HG03565 (cell line): ENCODE results near the gene GABARAP.

Source experiments
- ATAC-seq: cut with Tn5 transposase; IDR thresholded peaks from one replicate; pipeline ENCODE4 v1.9.1; 2021; ENCODE audit warnings: mild to moderate bottlenecking, moderate library complexity; ENCODE audit not compliant: unreplicated experiment

The GABARAP gene

DNA sequence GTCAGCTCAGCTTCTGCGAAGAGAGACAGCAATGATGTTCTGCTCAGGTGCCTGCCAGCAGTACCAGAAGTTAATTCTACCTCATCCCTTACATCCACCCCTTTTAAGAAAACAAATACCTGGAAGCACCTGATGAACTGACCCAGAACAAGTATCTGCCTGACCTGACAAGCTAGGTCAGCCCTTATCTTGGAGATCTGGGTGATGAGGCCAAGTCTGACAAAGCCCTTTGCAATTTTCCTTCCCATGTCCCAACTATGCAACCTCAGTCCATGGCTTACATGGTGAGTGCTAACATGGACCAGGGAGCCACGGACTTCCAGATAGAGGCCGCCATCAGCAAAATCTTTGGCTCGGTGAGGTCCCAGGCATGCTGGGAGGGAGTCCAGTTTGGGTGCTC lies 18.9 kb downstream of the GABARAP start:
- ATAC-seq, result no peak

DNA sequence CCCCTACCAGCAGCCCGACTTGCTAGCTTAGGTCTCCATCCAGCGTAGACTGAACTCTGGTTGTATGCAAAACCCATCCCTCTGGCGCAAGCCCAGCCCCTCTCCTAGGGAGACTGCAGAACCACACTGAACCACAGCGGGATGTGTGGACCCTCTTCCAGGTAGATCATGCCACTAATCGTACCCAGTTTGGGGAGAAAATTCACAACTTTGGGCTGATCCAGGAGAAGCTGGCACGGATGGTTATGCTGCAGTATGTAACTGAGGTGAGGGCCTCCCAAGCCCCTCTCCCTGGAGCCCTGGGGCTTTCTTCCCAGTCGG lies 19.3 kb downstream of the GABARAP start:
- no peak for ATAC-seq

DNA sequence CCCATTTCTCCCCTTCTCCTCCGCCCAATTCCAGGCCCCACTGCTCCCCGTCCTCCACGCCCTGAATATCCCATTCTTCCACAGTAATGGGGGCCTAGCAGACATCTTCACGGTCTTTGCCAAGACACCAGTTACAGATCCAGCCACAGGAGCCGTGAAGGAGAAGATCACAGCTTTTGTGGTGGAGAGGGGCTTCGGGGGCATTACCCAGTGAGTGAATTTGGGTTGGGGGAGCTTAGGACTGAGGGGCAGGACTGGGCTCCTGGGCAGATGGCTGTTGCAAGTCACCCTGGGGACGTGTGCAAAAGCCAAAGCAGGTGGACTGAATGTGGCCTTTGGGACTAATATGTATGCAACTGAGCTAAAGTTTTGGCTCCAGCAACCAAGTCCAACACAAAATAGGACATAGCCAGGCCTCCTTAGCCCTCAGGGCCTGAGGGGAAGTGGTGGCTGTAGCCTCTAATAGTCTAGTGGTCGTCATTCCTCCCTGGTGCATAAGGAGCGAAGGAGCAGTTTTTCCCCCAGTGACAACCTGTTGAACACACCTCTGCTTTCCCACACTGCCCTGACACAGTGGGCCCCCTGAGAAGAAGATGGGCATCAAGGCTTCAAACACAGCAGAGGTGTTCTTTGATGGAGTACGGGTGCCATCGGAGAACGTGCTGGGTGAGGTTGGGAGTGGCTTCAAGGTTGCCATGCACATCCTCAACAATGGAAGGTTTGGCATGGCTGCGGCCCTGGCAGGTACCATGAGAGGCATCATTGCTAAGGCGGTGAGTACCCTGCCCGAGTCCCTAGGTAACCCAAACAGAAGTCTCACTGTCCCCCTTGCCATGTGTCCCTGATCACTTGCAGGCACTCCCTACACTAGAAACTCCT lies 19.9 kb downstream of the GABARAP start:
- no peak for ATAC-seq

DNA sequence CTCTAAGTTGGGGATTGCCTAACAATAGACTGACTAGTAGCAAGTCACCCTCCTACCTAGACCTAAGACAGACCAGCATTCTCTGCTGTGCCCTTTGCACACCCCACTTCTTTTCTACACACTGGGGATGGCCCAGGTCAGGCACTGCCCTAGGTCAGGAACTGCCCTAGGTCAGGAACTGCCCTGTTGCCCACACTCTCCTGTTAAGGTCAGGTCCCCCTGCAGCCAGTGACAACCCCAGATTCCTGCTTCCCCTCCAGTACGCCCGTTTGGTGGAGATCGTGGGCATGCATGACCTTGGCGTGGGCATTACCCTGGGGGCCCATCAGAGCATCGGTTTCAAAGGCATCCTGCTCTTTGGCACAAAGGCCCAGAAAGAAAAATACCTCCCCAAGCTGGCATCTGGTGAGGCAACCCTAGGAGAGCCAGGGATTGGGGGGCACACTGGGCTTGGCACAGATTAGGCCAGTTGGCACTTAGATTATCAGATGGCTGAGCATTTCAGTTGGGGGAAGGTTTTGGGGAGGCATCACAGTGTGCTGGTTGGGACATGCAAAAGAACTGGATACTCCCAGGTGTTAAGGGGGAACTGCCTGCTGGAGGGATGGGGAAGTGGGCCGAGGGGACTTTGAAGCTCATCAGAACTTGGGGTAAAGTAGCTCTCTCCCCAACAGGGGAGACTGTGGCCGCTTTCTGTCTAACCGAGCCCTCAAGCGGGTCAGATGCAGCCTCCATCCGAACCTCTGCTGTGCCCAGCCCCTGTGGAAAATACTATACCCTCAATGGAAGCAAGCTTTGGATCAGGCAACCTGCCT lies 20.8 kb downstream of the GABARAP start:
- ATAC-seq, result no peak

DNA sequence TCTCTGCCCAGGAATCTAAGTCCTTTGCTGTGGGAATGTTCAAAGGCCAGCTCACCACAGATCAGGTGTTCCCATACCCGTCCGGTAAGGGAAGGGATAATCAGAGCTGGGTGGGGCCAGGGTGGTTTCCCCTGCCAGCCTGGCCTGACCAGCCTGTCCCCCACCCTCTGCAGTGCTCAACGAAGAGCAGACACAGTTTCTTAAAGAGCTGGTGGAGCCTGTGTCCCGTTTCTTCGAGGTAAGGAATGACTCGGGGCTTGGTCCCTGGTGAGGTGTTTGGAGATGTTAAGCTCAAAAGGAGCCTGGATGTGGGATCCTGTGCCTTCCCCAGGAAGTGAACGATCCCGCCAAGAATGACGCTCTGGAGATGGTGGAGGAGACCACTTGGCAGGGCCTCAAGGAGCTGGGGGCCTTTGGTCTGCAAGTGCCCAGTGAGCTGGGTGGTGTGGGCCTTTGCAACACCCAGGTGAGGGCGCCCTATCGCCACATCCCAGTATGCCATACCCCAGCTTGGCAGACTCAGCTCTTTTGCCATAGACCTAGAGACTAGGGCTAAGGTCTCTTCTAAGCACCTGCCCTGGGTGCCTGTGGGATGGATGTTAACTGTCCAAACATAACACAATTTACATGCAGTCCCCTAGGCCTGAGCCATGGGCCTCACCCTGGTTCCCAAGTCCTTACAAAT lies 21.5 kb downstream of the GABARAP start:
- ATAC-seq, result no peak

DNA sequence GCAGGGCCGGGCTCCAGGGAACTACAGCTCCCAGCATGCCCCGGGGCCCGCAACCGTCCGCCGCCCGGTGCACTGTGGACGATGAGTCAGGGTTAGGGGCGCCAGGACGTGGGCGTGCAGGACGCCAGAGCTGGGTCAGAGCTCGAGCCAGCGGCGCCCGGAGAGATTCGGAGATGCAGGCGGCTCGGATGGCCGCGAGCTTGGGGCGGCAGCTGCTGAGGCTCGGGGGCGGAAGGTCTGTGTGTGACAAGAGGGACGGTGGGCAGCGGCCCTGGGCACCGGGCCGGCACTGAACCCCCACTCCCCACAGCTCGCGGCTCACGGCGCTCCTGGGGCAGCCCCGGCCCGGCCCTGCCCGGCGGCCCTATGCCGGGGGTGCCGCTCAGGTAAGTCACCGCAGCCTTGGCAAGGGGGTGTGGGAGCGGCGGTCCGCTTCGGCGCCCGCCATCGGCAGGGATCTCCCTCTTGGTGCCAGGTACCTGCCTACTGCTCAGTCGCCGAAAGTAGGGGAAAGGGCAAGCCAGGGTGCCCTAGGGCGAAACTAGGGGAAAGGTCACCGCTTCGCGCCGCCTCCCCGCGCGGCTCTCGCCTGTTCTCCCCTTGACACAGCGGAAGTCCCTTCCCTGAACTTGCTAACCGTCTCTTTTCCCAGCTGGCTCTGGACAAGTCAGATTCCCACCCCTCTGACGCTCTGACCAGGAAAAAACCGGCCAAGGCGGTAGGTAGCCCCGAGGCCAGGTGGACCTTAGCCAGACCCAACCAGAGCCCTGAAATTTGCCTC lies 22.2 kb downstream of the GABARAP start, which contains the start of the genes ACADVL and DLG4:
TSS of gene ACADVL (plus strand) at position 127 of the 781 bp plus-strand sequence. CDS start at position 174, 47 bp downstream.
TSS of gene DLG4 (minus strand) at position 25 of the 781 bp plus-strand sequence.
- peak; percentile 40 for ATAC-seq

DNA sequence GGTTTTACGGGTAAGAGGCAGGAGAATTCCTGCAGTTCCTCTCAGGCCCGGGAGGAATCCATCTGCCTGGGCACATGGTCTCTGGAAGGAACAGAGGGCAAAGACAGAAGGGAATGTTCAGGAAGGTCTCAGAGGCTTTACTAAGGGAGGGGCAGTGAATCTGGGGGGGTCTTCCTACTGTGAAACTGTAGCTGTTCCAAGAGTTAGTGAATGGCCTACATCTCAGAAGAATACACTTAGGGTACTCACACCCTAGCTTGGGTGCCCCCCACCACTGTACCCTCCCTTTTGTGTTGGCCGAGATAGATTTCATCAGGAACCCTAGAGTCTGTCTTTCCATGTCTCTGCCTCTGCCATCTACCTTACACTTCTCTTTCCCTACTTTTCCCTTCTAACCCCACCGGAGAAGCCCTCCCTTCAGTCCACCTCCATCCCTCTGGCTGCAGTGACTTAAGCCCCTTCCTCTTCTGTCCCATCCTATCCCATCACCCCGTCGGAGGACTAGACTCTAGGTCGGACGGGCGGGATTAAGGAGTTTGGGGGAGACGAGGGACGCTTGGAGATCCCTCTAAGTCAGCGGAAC lies 22.9 kb downstream of the GABARAP start:
- ATAC-seq, result no peak

DNA sequence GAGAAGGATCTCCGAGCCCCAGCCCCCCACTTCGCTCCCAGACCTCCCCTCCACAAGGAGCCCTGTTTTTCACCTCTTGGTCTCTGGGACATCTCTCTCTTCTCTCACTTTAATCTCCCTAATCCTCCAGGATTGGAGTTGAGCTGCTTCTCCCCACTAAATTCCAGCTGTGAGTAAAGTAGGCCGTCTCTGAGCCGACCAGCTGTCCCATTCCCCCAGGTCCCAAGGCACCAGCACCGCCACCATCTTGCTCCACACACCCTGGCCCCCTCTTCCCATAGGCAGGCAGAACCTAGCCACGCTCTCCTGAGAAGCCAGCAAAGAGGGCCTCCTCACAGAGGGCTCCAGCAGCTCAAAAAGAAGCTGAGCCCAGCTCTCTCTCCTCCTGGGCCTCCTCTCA lies 23.5 kb downstream of the GABARAP start:
- ATAC-seq, result no peak

DNA sequence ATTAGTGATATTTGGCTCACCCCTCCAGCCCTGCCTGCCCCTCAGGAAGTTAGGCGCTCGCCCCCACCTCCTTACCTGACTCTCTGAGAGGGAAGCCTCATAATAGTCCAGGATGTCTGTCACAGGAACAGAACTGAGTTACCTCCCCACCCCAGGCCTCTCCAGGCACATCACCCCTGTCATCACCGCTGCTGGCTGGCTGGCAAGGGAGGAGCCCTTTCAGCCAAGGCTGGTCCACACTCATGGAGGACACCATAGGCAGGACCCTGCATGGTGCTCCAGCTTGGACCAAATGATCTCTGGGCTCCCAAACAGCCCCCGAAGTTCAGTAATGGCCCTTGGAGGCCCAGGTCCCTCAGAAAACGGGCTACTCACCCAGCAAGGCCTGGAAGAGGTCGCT lies 24.1 kb downstream of the GABARAP start:
- ATAC-seq, result no peak

DNA sequence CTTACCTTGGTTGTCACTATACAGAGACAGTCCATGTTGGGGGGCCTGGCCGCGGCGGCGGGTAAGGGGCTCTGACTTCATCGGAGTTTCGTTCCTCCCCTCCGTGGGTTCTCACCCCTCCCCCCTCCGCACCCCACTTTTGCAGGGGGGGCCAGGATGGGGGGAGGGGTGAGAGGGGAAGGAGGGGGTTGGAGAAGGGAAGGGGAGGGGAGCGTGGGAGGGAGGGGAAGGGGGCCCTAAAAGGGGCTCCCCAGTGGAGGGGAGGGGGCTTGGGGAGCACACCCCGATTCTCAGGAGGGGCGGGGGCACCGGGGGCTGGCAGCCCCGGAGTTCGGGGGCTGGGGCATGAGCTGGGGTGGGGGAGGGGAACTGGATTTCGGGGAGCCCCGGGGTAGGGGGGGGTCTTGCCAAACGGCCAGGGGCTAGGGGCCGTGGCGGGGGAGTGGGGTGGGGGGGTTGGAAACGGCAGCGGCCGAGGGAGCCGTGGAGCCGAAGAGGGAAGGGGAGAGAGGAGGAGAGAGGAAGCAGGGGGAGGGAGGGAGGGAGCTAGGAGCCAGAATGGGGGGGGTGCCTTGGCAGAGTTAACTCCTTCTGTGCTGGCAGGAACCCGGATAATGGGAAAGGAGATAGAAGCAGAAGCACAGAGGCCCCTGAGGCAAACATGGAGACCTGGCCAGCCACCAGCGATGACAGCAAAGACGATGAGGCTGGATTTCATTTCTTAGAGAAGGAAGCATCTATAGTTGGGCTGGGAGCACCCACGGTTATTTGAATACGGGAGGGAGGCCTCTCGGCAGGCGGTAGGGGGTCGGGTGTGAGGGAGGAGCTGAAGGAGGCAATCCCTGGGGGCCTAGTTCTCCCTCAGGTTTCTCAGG lies 24.9 kb downstream of the GABARAP start:
- ATAC-seq, result no peak

DNA sequence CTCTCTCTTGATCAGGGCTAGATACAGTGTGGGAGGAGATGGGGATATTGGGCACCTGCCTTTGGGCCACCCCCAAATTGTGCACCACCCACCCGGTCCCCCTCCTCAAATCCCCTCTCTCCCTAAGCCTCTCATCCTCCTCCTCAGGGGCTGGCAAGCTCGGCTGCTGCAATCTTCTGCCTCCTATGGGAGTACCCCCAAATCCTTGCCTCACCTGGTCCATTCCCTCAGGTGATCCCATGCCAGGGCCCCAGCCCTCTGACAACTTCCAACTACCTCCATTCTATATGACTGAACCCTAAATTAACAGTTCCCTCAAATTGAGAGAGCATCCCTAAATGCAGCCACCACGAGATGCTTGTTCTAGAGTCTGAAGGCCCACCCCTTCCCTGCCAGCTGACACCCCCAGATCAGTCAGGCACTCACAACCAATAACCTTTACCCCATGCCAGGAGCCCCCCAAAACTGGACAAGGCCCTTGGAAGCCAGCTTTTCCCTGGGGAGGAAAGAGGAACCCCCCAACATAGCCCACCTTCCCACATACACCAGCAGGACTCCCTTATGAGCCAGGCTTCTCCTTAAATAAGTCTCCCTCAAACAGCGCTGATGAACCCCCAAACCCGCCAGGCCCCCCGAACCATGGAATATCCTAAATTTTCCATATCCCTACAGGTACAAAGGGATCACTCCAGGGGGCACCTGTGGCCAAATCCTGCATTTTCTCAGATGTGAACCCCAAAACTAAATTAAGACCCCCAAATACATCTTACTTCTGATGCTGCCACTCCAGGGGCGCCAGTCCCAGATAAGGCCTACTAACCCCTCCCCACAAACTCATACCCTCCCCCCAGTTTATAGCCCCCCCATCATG lies 25.8 kb downstream of the GABARAP start:
- ATAC-seq, result no peak

DNA sequence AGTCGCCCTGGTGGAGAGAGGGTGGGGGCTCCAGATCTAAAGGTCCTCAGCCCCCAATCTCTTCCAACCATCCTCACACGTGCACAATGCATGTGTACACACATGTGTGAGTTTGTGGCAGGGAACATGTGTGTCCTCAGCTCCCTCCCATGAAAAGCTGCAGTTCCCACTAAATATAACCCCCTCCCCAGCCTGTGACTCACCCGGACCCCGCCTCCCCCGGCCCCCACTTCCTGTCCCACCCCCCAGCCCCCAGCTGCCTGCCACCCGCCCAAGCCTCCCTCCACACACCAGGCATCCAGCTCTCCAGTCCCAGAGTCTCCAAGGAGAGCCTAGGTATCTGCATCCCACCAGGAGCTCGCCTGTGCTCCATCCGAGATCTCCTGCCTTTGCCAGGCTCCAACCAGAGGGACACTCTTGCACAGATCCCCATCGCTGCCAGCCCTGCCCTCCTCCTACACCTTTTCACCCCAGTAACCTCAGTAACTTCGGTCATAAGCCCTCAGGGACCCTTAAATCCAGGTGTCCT lies 26.5 kb downstream of the GABARAP start:
- no peak for ATAC-seq

DNA sequence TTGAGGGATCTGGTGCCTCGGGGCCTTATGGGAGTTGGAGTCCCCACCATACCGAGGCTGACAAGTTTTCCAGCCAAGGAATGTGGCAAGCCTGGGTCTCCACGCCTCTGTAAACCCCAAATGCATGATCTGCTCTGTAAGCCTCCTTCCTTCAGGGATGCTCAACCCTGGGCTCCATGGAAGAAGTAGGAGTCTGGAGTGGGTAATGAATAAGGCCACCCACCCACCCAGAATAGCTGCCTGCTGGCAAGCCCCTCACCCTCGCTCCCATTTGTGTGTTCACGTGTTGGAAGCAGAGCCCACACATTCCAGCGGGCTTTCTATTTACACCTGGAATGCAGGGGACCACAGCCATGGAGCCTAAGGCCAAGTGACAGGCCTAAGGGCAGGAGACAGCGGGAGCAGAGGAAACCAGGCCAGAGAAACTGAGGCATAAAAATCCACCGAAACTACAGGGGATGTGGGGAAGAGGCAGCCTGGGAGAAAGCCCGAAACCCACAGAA lies 27.1 kb downstream of the GABARAP start:
- ATAC-seq, result no peak

DNA sequence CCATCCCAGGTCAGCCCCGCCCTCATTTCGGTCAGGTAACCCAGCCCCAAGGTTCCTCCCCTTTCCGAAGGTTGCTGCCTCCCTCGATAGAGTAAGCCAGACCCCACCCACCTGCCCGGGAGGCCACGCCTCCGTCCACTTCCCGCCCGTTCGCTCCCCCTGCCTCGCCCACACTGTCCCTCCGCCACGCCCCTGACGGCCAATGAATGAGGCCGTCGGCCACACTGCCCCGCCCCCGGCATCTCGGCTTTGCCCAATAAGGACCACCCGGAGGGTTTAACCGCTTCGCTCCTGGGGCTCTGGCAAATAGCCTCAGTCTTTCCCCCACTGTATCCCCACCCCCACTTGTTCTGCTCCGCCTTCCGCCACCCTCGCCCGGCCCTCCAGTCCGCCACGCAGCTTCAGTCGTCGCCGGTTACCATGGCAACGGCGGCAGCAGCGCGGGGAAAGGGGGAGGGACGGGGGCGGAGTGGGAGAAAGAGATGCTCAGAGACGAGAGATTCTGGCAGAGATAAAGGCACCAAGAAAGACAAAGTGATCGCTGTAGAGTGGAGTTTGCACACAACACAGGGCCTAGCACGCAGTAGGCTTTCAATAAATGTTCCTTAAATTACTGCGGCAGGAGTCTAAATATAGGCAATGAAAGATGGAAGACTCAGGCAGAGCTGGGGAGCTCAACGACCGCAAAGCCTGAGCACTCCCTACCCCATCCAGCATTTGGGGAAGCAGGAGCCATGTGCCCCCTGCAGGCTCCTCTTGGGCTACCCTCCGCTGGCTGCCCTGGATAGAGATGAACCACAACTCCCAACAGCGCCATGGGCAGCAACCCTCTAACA lies 27.7 kb downstream of the GABARAP start:
- ATAC-seq, result peak; percentile 71

DNA sequence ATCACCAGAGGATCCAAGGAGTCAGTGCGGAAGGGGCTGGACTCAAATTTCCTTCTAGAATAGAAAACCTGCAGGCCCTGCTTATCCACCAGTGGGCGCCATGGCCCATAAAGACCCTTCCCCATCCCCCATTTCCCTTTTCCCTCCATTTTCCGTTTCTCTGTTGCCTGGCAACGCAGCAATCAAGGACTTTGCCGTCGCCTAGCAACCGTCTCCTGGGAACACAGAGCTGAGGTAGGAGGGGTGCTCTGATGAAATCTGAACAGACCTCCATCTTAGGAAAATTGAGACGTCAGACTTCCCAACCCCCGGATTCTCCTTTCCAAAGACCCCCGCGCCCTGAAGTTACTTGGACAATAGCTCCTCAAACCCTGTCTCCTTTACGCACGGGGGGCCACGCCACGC lies 28.4 kb downstream of the GABARAP start:
- no peak for ATAC-seq

DNA sequence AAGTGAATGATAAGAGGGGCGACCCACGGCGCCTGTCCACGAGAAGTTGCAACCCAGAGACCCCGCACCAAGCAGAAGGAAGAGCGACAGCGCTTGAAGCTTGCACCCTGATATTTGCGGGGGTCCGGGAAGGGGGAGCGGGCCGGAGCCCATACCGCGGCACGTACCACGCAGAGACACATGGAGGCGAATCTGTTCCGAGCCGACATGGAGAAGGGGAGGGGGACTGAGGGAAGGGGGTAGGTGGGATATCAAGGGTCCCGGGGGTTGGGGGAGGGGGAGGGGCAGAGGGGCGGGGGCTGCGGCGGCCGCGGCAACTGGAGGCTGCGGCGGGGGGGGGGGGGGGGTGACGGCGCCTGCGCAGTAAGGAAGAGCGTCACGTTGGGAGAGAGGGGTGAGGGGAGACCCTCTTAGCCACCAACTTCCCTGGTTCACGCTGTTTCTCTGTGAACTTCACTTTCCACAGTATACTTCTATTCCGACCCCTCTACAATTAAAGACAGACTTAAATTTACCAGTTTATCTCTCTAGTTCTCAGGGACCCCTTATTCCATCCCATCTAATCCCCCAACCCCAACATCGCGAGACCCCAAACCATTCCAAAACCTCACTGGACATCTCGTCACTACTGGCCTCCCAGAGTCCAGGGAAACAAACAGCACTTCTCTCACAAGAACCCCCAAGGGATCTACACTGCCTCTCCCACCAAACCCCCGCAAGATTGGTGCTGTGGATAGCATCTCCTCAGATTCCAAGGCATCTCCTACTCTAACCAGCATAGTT lies 30.6 kb downstream of the GABARAP start:
- no peak for ATAC-seq
